ENCODE results near the gene AKNAD1.

GRCh38 chr1:108791790-108792189 lies 65.1 kb downstream of the AKNAD1 start:
- TF ChIP-seq CTCF (IDR thresholded peaks at IDR 0.05): no peak
- no peak for TF ChIP-seq POLR2A (IDR thresholded peaks at IDR 0.05)

Data from right lobe of liver (tissue), 4 donors.